ENCODE data around the gene PARM1.

The PARM1 gene

DNA sequence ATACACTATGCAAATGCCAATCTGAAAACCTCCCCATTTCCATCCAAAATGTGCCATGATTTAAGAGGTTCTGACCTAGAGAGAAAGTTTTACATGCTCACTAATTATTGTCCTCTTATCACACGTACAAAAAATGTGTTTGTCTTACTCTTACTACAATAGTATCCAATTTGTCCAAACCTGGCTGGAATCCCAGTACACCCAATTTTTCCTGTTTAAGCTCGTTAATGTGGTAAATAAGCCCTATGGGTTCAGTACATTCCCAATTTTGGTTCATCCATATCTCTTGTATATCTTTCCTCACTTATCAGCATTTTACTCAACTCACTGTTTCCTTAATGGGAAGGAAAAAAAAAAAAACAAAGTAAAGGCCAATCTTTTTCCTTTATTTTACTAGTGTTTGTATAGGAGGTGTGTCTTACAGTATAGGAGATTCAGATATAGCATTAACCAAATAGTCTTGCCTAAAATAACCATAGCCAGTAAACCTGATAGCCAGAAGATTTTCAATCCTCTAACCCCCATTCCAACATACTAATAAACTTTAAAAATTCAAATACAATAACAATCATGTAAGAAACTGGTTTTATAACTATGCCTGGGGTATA, 109.8 kb downstream of the PARM1 start:
- TF ChIP-seq CTCF (IDR thresholded peaks at IDR 0.05; ENCODE audit: low read depth, low read length, missing control alignments) = no peak
- H3K4me3 ChIP-seq (replicated peaks; ENCODE audit: low read depth, low read length) = no peak overlapping the region
- no peak for DNase-seq (ENCODE audit: extremely low read depth, low read depth)

- no peak for TF ChIP-seq CTCF (IDR thresholded peaks at IDR 0.05; ENCODE audit: low read depth, low read length, missing control alignments)
- no peak for DNase-seq (ENCODE audit: extremely low read depth, low read depth)
- H3K4me3 ChIP-seq (replicated peaks; ENCODE audit: low read depth, low read length) = no peak overlapping the region
These were observed 113.3 kb downstream of the PARM1 start for GRCh38 chr4:75046226-75046625.

GRCh38 chr4:75046641-75047040, 113.7 kb downstream of the PARM1 start:
- no peak for DNase-seq (ENCODE audit: extremely low read depth, low read depth)
- no peak overlapping the region for H3K4me3 ChIP-seq (replicated peaks; ENCODE audit: low read depth, low read length)
- no peak for TF ChIP-seq CTCF (IDR thresholded peaks at IDR 0.05; ENCODE audit: low read depth, low read length, missing control alignments)

DNA sequence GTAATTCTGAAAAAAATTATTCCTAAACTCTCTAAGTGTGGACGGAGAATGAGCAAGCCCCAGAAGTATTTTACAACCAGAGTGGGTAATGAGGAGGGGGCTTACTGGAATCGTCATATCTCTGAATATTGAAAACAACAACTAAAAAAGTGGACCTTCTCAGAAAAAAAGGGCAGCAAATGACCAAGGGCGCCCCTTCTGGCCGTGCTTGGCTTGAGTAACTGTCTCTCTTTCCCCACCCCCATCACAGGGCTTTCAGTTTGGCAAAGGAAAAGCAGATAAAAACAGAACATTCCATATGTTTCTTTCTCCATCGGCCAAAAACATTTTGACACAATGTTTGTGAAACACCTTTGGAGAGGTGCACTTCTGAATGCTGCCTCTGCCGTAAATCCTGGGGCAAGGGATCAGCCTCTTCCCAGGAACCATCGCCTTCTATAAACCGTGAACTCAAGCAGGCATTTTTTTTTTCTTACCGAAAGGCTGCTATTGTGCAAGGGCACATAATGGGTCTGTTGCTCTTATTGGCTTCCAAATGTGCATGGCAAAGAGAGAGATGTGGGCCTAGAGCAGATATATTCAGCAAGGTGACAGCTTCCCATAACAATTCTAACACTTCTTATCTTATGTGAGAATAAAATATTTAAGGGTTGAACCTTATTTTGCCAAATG, 115.4 kb downstream of the PARM1 start:
- no peak overlapping the region for H3K4me3 ChIP-seq (replicated peaks; ENCODE audit: low read depth, low read length)
- TF ChIP-seq CTCF (IDR thresholded peaks at IDR 0.05; ENCODE audit: low read depth, low read length, missing control alignments) = no peak
- DNase-seq (ENCODE audit: extremely low read depth, low read depth) = no peak

- no peak for TF ChIP-seq CTCF (IDR thresholded peaks at IDR 0.05; ENCODE audit: low read depth, low read length, missing control alignments)
- H3K4me3 ChIP-seq (replicated peaks; ENCODE audit: low read depth, low read length) = no peak overlapping the region
- DNase-seq (ENCODE audit: extremely low read depth, low read depth) = no peak
These were observed 118.5 kb downstream of the PARM1 start for GRCh38 chr4:75051431-75051830.

DNA sequence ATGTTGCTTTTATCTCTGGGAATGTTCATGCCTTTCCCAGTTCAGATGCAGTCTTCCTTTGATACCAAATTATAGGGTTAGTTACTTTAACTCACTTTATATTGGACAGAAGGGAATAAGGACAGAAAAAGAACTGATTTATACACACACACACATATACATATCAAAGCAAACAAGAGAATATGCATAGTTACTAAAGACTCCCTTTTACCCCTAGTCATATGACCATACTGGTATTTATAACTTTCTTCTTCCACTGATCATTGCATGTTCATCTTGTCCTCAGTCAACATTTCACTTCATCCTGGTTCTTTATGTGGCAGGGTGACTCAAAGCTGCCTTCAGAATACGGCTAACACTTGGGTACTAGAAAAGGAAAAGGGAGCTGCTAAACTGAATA, 120.4 kb downstream of the PARM1 start:
- H3K4me3 ChIP-seq (replicated peaks; ENCODE audit: low read depth, low read length) = no peak overlapping the region
- TF ChIP-seq CTCF (IDR thresholded peaks at IDR 0.05; ENCODE audit: low read depth, low read length, missing control alignments) = no peak
- DNase-seq (ENCODE audit: extremely low read depth, low read depth) = no peak
